HL-60 (cell line): ENCODE results near the gene CAMK2D.

Experiments
- DNase-seq, 2 experiments: peaks; one replicate each; pipeline ENCODE4 v3.0.0-alpha.2; 2010 to 2020; ENCODE audit warnings: low read depth in 1 of 2, low spot score in 1 of 2
- H3K27ac ChIP-seq: fragments of 250-450 bp; sonication (Bioruptor Pico); replicated peaks from 2 replicates; pipeline ENCODE4 v1.5.1; 2020; ENCODE audit warnings: mild to moderate bottlenecking, moderate library complexity
- H3K27me3 ChIP-seq: fragments of 250-450 bp; sonication (Bioruptor Pico); 2 replicates; pipeline ENCODE4 v1.5.1; 2021; ENCODE audit warnings: mild to moderate bottlenecking, moderate library complexity; ENCODE audit not compliant: insufficient read depth, poor library complexity, severe bottlenecking
- H3K4me3 ChIP-seq: replicated peaks from 2 replicates; pipeline ENCODE4 v1.5.1; 2011; ENCODE audit warnings: mild to moderate bottlenecking, control low read depth, low read length; ENCODE audit not compliant: insufficient read depth
- CTCF ChIP-seq: IDR thresholded peaks from one replicate; pipeline ENCODE4 v1.5.1; 2011; ENCODE audit warnings: low read length, control low read depth, inconsistent platforms; ENCODE audit not compliant: insufficient read depth
- GABPA ChIP-seq: IDR thresholded peaks from 2 replicates; pipeline ENCODE4 v1.6.1; 2012; ENCODE audit warnings: low read depth
- POLR2AphosphoS5 ChIP-seq: IDR thresholded peaks from 2 replicates; pipeline ENCODE4 v1.6.1; 2012; ENCODE audit warnings: low read depth
- REST ChIP-seq: IDR thresholded peaks from 2 replicates; pipeline ENCODE4 v1.6.1; 2012; ENCODE audit warnings: low read depth; ENCODE audit not compliant: insufficient replicate concordance
- SPI1 ChIP-seq: IDR thresholded peaks from 2 replicates; pipeline ENCODE4 v1.6.1; 2012; ENCODE audit warnings: low read depth, mild to moderate bottlenecking, borderline replicate concordance

CAMK2D gene

DNA sequence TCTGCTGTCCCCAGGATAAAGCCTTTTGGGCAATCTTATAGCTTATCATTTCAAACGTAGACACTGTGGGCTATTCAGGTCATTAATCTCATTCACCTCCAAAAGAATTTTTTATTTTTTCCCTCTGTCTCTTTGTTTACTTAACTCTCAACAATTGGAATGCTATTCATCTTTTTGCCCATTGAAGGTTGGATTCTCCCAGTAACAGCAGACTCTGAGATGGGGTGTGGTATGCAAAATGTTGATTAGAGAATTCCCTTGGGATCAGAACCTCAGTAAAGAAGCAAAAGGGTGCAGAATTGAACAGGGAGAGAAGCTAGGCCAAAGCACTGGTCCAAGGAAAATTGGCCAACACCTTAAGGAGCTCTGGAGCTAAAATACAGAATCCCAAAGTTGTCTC lies 60.4 kb downstream of the CAMK2D start:
- Histone ChIP-seq H3K4me3 (no peak overlapping the region), H3K27me3 (no peaks in the 10 kb centered on the region), H3K27ac (no peak overlapping the region)
- TF ChIP-seq GABPA (no peak), POLR2AphosphoS5 (no peak), SPI1 (no peak), CTCF (no peak), REST (no peak)
- no peak for DNase-seq

GRCh38 chr4:113700602-113701150 lies 60.9 kb downstream of the CAMK2D start:
- no peak overlapping the region for H3K27ac ChIP-seq
- TF ChIP-seq CTCF (no peak), SPI1 (no peak), GABPA (no peak), REST (no peak), POLR2AphosphoS5 (no peak)
- H3K27me3 ChIP-seq, result no peaks in the 10 kb centered on the region
- H3K4me3 ChIP-seq, result no peak overlapping the region
- no peak for DNase-seq

DNA sequence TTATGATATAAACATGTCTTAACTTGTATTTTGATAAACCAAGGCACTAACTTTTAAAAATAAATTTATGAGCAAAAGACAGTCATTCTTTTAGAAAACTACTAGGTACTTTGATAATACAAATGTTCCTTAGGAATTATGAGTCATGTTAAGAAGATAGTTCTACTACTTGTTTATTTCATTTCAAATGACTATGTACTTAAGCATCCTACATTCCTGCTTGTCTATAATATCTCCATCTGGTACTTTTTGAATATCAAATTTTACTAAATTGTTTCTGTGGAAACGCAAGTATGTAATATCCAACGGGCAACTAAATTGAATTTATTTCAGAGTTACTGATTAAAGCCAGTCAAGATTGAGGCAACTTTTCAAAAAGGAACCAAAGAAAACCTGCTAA lies 61.8 kb downstream of the CAMK2D start:
- H3K27me3 ChIP-seq, result no peaks in the 10 kb centered on the region
- no peak overlapping the region for H3K27ac ChIP-seq
- DNase-seq, result no peak
- no peak overlapping the region for H3K4me3 ChIP-seq
- TF ChIP-seq REST (no peak), CTCF (no peak), SPI1 (no peak), POLR2AphosphoS5 (no peak), GABPA (no peak)
